Brain microvascular endothelial cell (primary cell): ENCODE measurements around the gene BICRAL.

Experiments
- DNase-seq: peaks from one replicate; pipeline ENCODE4 v3.0.0-alpha.2; 2020
- H3K27ac ChIP-seq: fragments of 250-450 bp; sonication (Bioruptor Pico); 2 replicates; pipeline ENCODE4 v1.5.1; 2020; ENCODE audit warnings: mild to moderate bottlenecking, moderate library complexity
- H3K27me3 ChIP-seq: fragments of 250-450 bp; sonication (Bioruptor Pico); replicated peaks from 2 replicates; pipeline ENCODE4 v1.5.1; 2020; ENCODE audit warnings: mild to moderate bottlenecking
- H3K36me3 ChIP-seq: fragments of 250-450 bp; sonication (Bioruptor Pico); replicated peaks from 2 replicates; pipeline ENCODE4 v1.5.1; 2020; ENCODE audit warnings: mild to moderate bottlenecking
- H3K4me3 ChIP-seq: 2 replicates; pipeline ENCODE4 v1.5.1; 2011; ENCODE audit warnings: low read depth, mild to moderate bottlenecking, control low read depth, low read length, moderate library complexity
- CTCF ChIP-seq: IDR thresholded peaks from 2 replicates; pipeline ENCODE4 v1.5.1; 2011; ENCODE audit warnings: low read depth, mild to moderate bottlenecking, moderate library complexity, low read length, control low read depth, inconsistent platforms; ENCODE audit errors: missing control alignments
- in situ Hi-C: cut with HindIII; loops from 2 replicates; pipeline ENCODE4 v1.10.0; 2017; ENCODE audit warnings: low sequenced_read_pairs, low pct_ligation_motif_present

Gene BICRAL

GRCh38 chr6:42745083-42745639 is 36.7 kb upstream of the BICRAL start:
- in situ Hi-C loops: no loop called here
- H3K27me3 ChIP-seq: no peaks in the 10 kb centered on the region
- H3K36me3 ChIP-seq: no peaks in the 10 kb centered on the region
- no peak for TF ChIP-seq CTCF
- H3K27ac ChIP-seq: peak overlapping the region; percentile 85
- H3K4me3 ChIP-seq: peak overlapping the region; percentile 99
- DNase-seq: no peak

DNA sequence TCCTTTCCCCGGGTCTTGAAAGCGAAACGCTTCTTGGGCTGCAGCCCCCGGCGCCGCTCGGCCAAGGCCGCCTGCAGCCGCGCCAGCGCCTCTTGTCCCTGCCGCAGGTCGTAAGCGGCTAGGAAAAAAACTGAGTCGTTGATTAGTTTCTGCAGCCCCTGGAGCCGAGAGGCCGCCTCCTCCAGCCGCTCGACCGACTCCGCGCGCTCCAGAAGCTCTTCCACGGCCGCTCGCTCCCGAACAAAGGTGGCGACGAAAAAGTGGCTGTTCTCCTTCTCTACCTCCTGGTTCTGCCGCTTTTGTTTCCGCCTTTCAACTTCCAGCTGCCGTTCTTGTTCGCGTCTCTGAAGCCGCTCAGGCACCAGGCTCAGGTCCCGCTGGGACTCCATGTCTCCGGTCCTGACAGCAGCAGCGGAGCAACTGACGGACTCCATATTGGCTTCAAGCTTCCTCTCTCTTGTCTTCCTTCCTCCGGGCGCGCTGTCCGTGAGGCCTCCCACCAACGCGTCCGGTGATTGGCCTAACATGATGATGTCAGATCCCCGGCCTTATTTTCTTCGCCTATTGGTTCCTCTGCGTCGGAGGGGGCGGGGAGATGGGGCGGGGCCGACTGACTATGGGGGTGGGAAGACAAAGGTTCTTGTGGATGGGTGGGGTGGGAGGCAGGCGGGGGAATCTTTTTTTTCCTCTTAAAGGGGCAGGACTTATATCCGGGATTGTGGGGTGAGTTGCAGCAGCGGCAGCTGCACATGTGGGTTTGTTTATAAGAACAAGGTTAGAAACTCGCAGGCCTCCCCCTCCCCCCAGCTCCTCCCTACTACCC is 36.0 kb upstream of the BICRAL start, which contains the start of gene TBCC:
Gene TBCC, minus strand, starts transcription at position 464 of the 823 bp plus-strand sequence. Its CDS starts 30 bp downstream, at position 434.
- DNase-seq: peak; percentile 97
- in situ Hi-C loops: no loop called here
- no peaks in the 10 kb centered on the region for H3K27me3 ChIP-seq

DNA sequence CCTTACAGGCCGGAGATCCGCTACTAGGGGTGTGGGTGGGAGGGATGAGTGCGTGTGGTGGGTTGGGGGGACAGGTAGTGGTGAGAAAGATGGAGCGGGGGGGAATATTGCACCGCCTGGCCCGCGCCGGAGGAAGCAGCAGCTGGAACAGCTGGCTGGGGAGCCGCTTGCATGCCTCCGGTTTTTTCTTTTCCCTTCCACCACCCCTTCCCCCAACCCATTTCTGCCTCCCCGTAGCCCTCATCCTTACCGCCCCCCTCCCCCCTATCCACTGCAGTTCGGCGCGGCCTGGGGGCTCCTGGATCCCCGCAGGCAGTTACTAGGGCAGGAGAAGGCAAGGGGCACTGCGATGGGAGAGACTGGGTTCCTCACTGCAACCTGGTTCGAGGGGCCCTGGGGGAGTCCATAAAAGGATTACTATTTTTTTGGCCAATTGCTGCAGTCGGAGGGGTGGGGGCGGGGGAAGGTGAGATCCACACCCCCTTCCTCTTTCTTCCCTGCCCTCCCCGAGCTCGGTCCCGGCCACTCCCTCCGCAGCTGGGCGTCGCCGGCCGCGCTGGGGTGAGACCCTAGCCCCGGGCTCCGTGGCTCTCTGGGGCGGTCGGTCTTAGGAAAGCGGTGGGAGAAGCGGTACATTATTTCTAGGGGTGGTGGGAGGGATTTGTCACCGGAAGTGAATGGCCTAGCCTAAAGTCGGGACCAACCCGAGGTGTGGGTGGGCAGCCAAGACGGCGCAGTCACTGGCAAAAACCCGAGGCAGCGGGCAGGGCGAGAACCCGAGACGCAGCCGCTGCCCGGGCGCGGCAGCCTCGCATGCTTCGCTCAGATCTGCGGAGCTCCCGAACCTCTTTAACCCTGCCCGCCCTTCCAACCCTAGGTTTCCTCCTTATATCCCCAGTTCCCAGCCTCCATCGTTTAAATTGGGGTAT is 35.1 kb upstream of the BICRAL start:
- Histone ChIP-seq H3K36me3 (no peaks in the 10 kb centered on the region), H3K27me3 (no peaks in the 10 kb centered on the region), H3K27ac (peak overlapping the region; percentile 89), H3K4me3 (peak overlapping the region; percentile 71)
- in situ Hi-C loops: no loop called here
- no peak for TF ChIP-seq CTCF
- peak; percentile 68 for DNase-seq

More for the DNA sequence above, 36.0 kb upstream of the BICRAL start, which contains the start of gene TBCC:
- H3K27ac ChIP-seq: peak within 1 kb of the TSS; percentile 89
- H3K36me3 ChIP-seq: no peaks in the 10 kb centered on the region
- peak within 1 kb of the TSS; percentile 99 for H3K4me3 ChIP-seq
- TF ChIP-seq CTCF: no peak

GRCh38 chr6:42748203-42748898 is 33.5 kb upstream of the BICRAL start:
- no peak overlapping the region for H3K27ac ChIP-seq
- H3K4me3 ChIP-seq: no peak overlapping the region
- TF ChIP-seq CTCF: no peak
- in situ Hi-C loops: no loop called here
- DNase-seq: no peak
- no peaks in the 10 kb centered on the region for H3K27me3 ChIP-seq
- no peaks in the 10 kb centered on the region for H3K36me3 ChIP-seq

DNA sequence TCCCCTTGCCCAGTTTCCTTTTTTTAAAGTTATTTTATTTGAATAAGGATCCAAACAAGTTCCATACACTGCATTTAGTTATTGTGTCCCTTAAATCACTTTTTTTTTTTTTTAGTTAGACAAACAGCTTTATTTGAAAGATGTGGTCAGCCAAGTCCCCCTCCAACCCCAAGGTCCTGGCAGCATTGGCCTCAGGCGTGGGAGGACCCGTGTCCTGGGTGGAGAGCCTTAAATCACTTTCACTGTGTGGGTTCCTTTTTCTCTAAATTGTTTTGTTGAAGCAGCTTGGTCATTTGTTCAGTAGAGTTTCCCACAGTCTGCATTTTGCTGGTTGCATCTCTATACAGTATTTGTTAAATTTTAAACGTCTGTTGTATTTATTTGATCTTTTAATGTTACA is 30.8 kb upstream of the BICRAL start:
- no peak for DNase-seq
- in situ Hi-C loops: no loop called here
- H3K27ac ChIP-seq: no peak overlapping the region
- H3K27me3 ChIP-seq: no peaks in the 10 kb centered on the region
- H3K4me3 ChIP-seq: no peak overlapping the region
- H3K36me3 ChIP-seq: no peaks in the 10 kb centered on the region
- no peak for TF ChIP-seq CTCF
